Measurements from ENCODE around the gene PBLD. TPM values are rescaled to one million over a fixed set of nuclear protein-coding genes. Genes with fewer than 3 reads are reported as not detected.

Gene PBLD
- total RNA-seq, 1 experiment from 2014 or later, result 2.4 TPM

DNA sequence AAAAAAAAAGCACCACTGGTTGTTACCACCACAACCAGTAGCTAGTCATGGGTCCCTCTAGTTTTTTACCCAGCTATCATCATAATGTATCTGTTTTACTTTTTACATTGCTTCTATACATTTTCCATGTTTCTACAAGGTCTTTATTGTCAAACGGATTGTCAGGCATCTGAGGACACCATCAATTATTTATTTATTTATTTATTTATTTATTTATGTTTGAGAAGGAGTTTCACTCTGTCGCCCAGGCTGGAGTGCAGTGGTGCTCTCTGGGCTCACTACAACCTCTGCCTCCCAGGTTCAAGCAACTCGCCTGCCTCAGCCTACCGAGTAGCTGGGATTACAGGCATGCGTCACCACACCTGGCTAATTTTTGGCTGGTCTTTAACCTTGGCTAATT, 29.9 kb downstream of the PBLD start:
- DNase-seq (ENCODE audit: low spot score) (no peak), ATAC-seq (no peak)
- ChIA-PET POLR2A (no interaction called here), CTCF (interaction anchor here (1.7 to 4.7 kb wide), 2 partner anchors 82 to 90 kb away, joined by 5 to 35 read pairs; no protein-coding TSS in a partner anchor)
- H3K36me3 Mint-ChIP-seq, result no peaks in the 10 kb centered on the region
- H3K4me3 Mint-ChIP-seq, result no peak overlapping the region
- no peaks in the 10 kb centered on the region for H3K27me3 Mint-ChIP-seq (ENCODE audit: low read depth)
- H3K4me1 Mint-ChIP-seq, result peaks cover 9% of the 10 kb centered on the region
- TF ChIP-seq NFYB (CRISPR knock-in tag; conservative IDR thresholded peaks at IDR 0.05; ENCODE audit: low read depth), result no peak
- TF ChIP-seq, protein P1, sequence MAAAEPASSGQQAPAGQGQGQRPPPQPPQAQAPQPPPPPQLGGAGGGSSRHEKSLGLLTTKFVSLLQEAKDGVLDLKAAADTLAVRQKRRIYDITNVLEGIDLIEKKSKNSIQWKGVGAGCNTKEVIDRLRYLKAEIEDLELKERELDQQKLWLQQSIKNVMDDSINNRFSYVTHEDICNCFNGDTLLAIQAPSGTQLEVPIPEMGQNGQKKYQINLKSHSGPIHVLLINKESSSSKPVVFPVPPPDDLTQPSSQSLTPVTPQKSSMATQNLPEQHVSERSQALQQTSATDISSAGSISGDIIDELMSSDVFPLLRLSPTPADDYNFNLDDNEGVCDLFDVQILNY (CRISPR knock-in tag; IDR thresholded peaks at IDR 0.05), result no peak
- no peak for TF ChIP-seq IRF2 (CRISPR knock-in tag; IDR thresholded peaks at IDR 0.05; ENCODE audit: borderline replicate concordance, low read depth)
- TF ChIP-seq ZNF317 (CRISPR knock-in tag; IDR thresholded peaks at IDR 0.05; ENCODE audit: borderline replicate concordance, low read depth), result no peak
- TF ChIP-seq OVOL2 (CRISPR knock-in tag; IDR thresholded peaks at IDR 0.05; ENCODE audit: borderline replicate concordance), result no peak
- TF ChIP-seq, protein P2, sequence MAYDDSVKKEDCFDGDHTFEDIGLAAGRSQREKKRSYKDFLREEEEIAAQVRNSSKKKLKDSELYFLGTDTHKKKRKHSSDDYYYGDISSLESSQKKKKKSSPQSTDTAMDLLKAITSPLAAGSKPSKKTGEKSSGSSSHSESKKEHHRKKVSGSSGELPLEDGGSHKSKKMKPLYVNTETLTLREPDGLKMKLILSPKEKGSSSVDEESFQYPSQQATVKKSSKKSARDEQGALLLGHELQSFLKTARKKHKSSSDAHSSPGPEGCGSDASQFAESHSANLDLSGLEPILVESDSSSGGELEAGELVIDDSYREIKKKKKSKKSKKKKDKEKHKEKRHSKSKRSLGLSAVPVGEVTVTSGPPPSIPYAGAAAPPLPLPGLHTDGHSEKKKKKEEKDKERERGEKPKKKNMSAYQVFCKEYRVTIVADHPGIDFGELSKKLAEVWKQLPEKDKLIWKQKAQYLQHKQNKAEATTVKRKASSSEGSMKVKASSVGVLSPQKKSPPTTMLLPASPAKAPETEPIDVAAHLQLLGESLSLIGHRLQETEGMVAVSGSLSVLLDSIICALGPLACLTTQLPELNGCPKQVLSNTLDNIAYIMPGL (CRISPR knock-in tag; IDR thresholded peaks at IDR 0.05), result no peak
- no peak for TF ChIP-seq CBFB (CRISPR knock-in tag; IDR thresholded peaks at IDR 0.05; ENCODE audit: low read depth)
- TF ChIP-seq, protein P3, sequence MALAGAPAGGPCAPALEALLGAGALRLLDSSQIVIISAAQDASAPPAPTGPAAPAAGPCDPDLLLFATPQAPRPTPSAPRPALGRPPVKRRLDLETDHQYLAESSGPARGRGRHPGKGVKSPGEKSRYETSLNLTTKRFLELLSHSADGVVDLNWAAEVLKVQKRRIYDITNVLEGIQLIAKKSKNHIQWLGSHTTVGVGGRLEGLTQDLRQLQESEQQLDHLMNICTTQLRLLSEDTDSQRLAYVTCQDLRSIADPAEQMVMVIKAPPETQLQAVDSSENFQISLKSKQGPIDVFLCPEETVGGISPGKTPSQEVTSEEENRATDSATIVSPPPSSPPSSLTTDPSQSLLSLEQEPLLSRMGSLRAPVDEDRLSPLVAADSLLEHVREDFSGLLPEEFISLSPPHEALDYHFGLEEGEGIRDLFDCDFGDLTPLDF (CRISPR knock-in tag; IDR thresholded peaks at IDR 0.05), result no peak
- TF ChIP-seq ZNF423 (CRISPR knock-in tag; IDR thresholded peaks at IDR 0.05), result no peak
- TF ChIP-seq, protein P4, sequence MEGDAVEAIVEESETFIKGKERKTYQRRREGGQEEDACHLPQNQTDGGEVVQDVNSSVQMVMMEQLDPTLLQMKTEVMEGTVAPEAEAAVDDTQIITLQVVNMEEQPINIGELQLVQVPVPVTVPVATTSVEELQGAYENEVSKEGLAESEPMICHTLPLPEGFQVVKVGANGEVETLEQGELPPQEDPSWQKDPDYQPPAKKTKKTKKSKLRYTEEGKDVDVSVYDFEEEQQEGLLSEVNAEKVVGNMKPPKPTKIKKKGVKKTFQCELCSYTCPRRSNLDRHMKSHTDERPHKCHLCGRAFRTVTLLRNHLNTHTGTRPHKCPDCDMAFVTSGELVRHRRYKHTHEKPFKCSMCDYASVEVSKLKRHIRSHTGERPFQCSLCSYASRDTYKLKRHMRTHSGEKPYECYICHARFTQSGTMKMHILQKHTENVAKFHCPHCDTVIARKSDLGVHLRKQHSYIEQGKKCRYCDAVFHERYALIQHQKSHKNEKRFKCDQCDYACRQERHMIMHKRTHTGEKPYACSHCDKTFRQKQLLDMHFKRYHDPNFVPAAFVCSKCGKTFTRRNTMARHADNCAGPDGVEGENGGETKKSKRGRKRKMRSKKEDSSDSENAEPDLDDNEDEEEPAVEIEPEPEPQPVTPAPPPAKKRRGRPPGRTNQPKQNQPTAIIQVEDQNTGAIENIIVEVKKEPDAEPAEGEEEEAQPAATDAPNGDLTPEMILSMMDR (IDR thresholded peaks at IDR 0.05), result no peak
- TF ChIP-seq ZNF671 (CRISPR knock-in tag; IDR thresholded peaks at IDR 0.05), result no peak
- TF ChIP-seq NR1H2 (CRISPR knock-in tag; IDR thresholded peaks at IDR 0.05), result no peak
- no peak for TF ChIP-seq ESRRA (CRISPR knock-in tag; IDR thresholded peaks at IDR 0.05; ENCODE audit: borderline replicate concordance)
- TF ChIP-seq, protein P5, sequence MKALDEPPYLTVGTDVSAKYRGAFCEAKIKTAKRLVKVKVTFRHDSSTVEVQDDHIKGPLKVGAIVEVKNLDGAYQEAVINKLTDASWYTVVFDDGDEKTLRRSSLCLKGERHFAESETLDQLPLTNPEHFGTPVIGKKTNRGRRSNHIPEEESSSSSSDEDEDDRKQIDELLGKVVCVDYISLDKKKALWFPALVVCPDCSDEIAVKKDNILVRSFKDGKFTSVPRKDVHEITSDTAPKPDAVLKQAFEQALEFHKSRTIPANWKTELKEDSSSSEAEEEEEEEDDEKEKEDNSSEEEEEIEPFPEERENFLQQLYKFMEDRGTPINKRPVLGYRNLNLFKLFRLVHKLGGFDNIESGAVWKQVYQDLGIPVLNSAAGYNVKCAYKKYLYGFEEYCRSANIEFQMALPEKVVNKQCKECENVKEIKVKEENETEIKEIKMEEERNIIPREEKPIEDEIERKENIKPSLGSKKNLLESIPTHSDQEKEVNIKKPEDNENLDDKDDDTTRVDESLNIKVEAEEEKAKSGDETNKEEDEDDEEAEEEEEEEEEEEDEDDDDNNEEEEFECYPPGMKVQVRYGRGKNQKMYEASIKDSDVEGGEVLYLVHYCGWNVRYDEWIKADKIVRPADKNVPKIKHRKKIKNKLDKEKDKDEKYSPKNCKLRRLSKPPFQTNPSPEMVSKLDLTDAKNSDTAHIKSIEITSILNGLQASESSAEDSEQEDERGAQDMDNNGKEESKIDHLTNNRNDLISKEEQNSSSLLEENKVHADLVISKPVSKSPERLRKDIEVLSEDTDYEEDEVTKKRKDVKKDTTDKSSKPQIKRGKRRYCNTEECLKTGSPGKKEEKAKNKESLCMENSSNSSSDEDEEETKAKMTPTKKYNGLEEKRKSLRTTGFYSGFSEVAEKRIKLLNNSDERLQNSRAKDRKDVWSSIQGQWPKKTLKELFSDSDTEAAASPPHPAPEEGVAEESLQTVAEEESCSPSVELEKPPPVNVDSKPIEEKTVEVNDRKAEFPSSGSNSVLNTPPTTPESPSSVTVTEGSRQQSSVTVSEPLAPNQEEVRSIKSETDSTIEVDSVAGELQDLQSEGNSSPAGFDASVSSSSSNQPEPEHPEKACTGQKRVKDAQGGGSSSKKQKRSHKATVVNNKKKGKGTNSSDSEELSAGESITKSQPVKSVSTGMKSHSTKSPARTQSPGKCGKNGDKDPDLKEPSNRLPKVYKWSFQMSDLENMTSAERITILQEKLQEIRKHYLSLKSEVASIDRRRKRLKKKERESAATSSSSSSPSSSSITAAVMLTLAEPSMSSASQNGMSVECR (CRISPR knock-in tag; IDR thresholded peaks at IDR 0.05; ENCODE audit: borderline replicate concordance), result no peak
- TF ChIP-seq, protein P6, sequence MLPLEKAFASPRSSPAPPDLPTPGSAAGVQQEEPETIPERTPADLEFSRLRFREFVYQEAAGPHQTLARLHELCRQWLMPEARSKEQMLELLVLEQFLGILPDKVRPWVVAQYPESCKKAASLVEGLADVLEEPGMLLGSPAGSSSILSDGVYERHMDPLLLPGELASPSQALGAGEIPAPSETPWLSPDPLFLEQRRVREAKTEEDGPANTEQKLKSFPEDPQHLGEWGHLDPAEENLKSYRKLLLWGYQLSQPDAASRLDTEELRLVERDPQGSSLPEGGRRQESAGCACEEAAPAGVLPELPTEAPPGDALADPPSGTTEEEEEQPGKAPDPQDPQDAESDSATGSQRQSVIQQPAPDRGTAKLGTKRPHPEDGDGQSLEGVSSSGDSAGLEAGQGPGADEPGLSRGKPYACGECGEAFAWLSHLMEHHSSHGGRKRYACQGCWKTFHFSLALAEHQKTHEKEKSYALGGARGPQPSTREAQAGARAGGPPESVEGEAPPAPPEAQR (CRISPR knock-in tag; IDR thresholded peaks at IDR 0.05), result no peak
- no peak overlapping the region for H3K27ac Mint-ChIP-seq
- H3K9me3 Mint-ChIP-seq, result no peaks in the 10 kb centered on the region

Data from WTC11 (cell line).